Activated naive CD4-positive, alpha-beta T cell treated with anti-CD3 and anti-CD28 coated beads, Interleukin-2, amount 50 U/mL, for 24 hours (primary cell): Measurements from ENCODE around the gene CKAP5.

Source experiments
- H3K27ac Mint-ChIP-seq: one replicate; pipeline ENCODE4 v1.8.0; 2021; ENCODE audit warnings: mild to moderate bottlenecking, mixed read lengths
- H3K27me3 Mint-ChIP-seq: one replicate; pipeline ENCODE4 v1.8.0; 2021; ENCODE audit warnings: mixed read lengths
- H3K36me3 Mint-ChIP-seq: one replicate; pipeline ENCODE4 v1.8.0; 2021; ENCODE audit warnings: mixed read lengths
- H3K4me1 Mint-ChIP-seq: one replicate; pipeline ENCODE4 v1.8.0; 2021; ENCODE audit warnings: mixed read lengths
- H3K4me3 Mint-ChIP-seq: one replicate; pipeline ENCODE4 v1.8.0; 2021; ENCODE audit warnings: mild to moderate bottlenecking, mixed read lengths
- H3K9me3 Mint-ChIP-seq: one replicate; pipeline ENCODE4 v1.8.0; 2021; ENCODE audit warnings: mixed read lengths

The CKAP5 gene

GRCh38 chr11:46845740-46846509, at the start of gene CKAP5:
Gene CKAP5, minus strand, starts transcription at chr11:46846280. Its CDS starts 25,049 bp downstream, at chr11:46821231.
- Mint-ChIP-seq H3K9me3 (no peaks in the 10 kb centered on the region), H3K4me3 (peak within 1 kb of the TSS; percentile 97), H3K27me3 (no peaks in the 10 kb centered on the region), H3K27ac (peak within 1 kb of the TSS; percentile 97), H3K36me3 (no peaks in the 10 kb centered on the region), H3K4me1 (peaks cover 44% of the 10 kb centered on the region)

GRCh38 chr11:46895821-46896220, 49.7 kb upstream of the CKAP5 start:
- no peaks in the 10 kb centered on the region for H3K4me1 Mint-ChIP-seq
- H3K27ac Mint-ChIP-seq, result no peak overlapping the region
- no peaks in the 10 kb centered on the region for H3K27me3 Mint-ChIP-seq
- no peaks in the 10 kb centered on the region for H3K36me3 Mint-ChIP-seq
- no peaks in the 10 kb centered on the region for H3K9me3 Mint-ChIP-seq
- no peak overlapping the region for H3K4me3 Mint-ChIP-seq

- Mint-ChIP-seq H3K9me3 (no peaks in the 10 kb centered on the region), H3K27me3 (no peaks in the 10 kb centered on the region), H3K36me3 (no peaks in the 10 kb centered on the region), H3K4me1 (no peaks in the 10 kb centered on the region), H3K4me3 (no peak overlapping the region), H3K27ac (no peak overlapping the region)
These were observed 48.9 kb upstream of the CKAP5 start for GRCh38 chr11:46894961-46895360.

DNA sequence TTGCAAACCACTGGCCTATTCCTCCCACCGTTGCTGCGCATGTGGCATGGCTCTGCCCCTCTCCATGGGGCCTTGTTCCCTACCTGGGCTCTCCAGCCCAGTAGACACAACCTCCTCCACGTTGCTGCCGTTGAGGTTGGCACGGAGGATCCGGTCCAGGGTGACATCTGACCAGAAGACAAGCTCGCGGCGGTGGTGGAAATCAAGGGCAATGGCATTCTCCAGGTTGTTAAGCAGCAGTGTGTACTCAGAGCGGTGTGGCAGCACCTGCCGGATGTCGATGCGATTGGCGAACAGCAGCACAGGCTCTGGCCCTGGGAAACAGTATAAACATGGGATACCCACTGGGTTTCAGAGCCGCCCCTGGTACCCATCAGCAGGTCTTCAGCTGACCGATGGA, 48.4 kb upstream of the CKAP5 start:
- H3K27ac Mint-ChIP-seq, result no peak overlapping the region
- H3K4me1 Mint-ChIP-seq, result no peaks in the 10 kb centered on the region
- H3K4me3 Mint-ChIP-seq, result no peak overlapping the region
- no peaks in the 10 kb centered on the region for H3K36me3 Mint-ChIP-seq
- no peaks in the 10 kb centered on the region for H3K9me3 Mint-ChIP-seq
- peaks cover 2% of the 10 kb centered on the region for H3K27me3 Mint-ChIP-seq

GRCh38 chr11:46892838-46893237, 46.8 kb upstream of the CKAP5 start:
- H3K27ac Mint-ChIP-seq, result no peak overlapping the region
- peaks cover 3% of the 10 kb centered on the region for H3K27me3 Mint-ChIP-seq
- no peaks in the 10 kb centered on the region for H3K9me3 Mint-ChIP-seq
- no peaks in the 10 kb centered on the region for H3K36me3 Mint-ChIP-seq
- H3K4me3 Mint-ChIP-seq, result no peak overlapping the region
- no peaks in the 10 kb centered on the region for H3K4me1 Mint-ChIP-seq

- H3K4me1 Mint-ChIP-seq, result no peaks in the 10 kb centered on the region
- H3K27me3 Mint-ChIP-seq, result peaks cover 3% of the 10 kb centered on the region
- no peak overlapping the region for H3K27ac Mint-ChIP-seq
- H3K4me3 Mint-ChIP-seq, result no peak overlapping the region
- no peaks in the 10 kb centered on the region for H3K36me3 Mint-ChIP-seq
- no peaks in the 10 kb centered on the region for H3K9me3 Mint-ChIP-seq
These were observed 46.0 kb upstream of the CKAP5 start for GRCh38 chr11:46892109-46892508.

DNA sequence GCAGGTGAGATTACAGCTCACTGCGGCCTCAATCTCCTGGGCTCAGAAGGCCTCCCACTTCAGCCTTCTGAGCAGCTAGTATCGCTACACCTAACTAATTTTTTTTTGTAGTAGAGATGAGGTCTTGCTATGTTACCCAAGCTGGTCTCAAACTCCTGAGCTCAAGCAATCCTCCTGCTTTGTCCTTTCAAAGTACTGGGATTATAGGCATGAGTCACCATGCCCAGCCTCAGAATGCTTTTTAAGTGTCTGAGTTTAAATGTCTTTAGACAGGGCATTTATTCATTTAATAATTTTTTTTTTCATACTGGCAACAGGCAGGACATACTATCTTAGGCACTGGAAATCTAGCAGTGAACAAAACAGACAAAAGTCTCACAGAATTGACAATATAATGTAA, 44.6 kb upstream of the CKAP5 start:
- no peak overlapping the region for H3K27ac Mint-ChIP-seq
- H3K4me3 Mint-ChIP-seq, result no peak overlapping the region
- H3K4me1 Mint-ChIP-seq, result no peaks in the 10 kb centered on the region
- H3K36me3 Mint-ChIP-seq, result no peaks in the 10 kb centered on the region
- peaks cover 3% of the 10 kb centered on the region for H3K27me3 Mint-ChIP-seq
- no peaks in the 10 kb centered on the region for H3K9me3 Mint-ChIP-seq

DNA sequence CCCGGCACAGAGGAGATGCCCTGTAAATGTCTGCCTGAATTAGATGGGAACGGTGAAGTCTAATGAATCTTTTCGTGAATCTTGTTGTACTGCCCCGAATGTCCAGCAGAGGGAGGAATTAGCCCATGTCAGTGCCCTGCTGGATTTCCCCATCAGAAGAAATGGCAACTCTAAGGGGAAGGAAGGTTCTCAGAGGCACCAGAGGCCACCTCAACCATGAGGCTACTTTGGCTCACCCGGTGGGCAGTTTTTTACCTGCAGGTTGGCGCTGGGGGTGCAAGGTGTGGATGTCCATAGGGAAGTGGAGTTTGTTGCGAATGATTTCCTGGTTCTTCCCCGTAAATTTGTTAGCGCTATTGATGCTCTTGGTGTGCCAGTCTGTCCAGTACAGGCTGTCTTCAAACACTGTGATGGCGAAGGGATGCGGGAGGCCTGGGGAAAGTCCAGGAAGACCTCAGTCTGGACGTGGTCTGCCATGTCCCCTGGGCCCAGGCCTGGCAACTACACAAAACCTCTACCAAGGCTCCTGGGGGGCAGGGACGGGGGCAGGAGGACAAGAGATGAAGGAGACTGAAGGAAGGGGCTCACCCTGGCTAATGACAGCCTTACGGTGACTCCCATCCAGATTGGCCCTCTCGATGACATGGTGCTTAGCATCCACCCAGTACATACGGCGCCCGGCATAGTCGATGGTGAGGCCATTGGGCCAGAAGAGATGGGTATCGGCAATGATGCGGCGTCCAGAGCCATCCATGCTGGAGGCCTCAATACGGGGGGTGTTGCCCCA, 43.8 kb upstream of the CKAP5 start:
- no peak overlapping the region for H3K27ac Mint-ChIP-seq
- no peaks in the 10 kb centered on the region for H3K4me1 Mint-ChIP-seq
- H3K27me3 Mint-ChIP-seq, result peaks cover 3% of the 10 kb centered on the region
- H3K36me3 Mint-ChIP-seq, result no peaks in the 10 kb centered on the region
- no peaks in the 10 kb centered on the region for H3K9me3 Mint-ChIP-seq
- H3K4me3 Mint-ChIP-seq, result no peak overlapping the region

DNA sequence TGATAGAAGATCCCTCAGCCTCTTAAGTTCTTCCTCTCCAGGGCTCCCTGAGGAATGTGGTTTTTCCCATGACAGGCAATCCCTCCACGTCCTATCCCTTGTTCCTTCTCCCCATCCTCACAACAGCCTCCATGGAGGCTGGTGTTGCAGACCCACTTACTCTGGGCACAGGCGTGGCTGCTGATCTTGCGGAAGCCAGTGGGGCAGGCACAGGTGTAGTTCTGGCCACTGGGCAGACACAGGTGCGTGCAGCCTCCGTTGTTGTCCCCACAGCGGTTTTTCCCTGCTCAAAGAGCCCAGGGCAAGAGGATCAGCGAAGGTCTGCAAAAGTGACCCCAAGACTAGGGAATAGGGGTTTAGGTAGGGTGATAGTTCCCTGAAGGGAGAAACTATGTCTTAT, 43.2 kb upstream of the CKAP5 start:
- H3K36me3 Mint-ChIP-seq, result no peaks in the 10 kb centered on the region
- peaks cover 3% of the 10 kb centered on the region for H3K27me3 Mint-ChIP-seq
- H3K4me1 Mint-ChIP-seq, result no peaks in the 10 kb centered on the region
- no peaks in the 10 kb centered on the region for H3K9me3 Mint-ChIP-seq
- no peak overlapping the region for H3K4me3 Mint-ChIP-seq
- H3K27ac Mint-ChIP-seq, result no peak overlapping the region

DNA sequence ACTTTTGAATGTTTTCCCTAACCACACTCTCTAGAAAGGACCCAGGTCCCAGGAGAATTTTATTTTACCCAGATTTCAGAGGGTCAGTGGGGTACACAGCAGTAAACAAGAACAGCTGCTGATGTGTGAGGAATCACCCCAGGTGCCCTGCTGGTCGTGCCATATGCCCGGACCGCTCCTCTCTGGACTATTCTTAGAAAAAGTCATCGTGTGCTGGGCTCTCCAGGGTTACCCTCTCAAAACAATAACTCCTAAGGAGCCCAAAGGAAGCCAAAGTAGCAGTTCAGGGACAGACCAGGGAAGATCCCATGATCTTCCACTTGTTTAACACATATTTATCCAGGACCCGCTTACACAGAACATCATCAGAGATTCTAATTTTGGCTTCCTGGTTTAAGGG, 42.6 kb upstream of the CKAP5 start:
- Mint-ChIP-seq H3K4me1 (no peaks in the 10 kb centered on the region), H3K4me3 (no peak overlapping the region), H3K27ac (no peak overlapping the region), H3K36me3 (no peaks in the 10 kb centered on the region), H3K9me3 (no peaks in the 10 kb centered on the region), H3K27me3 (peaks cover 7% of the 10 kb centered on the region)

GRCh38 chr11:46886211-46886610, 40.1 kb upstream of the CKAP5 start:
- no peaks in the 10 kb centered on the region for H3K9me3 Mint-ChIP-seq
- no peak overlapping the region for H3K27ac Mint-ChIP-seq
- no peak overlapping the region for H3K4me3 Mint-ChIP-seq
- peaks cover 9% of the 10 kb centered on the region for H3K27me3 Mint-ChIP-seq
- no peaks in the 10 kb centered on the region for H3K4me1 Mint-ChIP-seq
- no peaks in the 10 kb centered on the region for H3K36me3 Mint-ChIP-seq

DNA sequence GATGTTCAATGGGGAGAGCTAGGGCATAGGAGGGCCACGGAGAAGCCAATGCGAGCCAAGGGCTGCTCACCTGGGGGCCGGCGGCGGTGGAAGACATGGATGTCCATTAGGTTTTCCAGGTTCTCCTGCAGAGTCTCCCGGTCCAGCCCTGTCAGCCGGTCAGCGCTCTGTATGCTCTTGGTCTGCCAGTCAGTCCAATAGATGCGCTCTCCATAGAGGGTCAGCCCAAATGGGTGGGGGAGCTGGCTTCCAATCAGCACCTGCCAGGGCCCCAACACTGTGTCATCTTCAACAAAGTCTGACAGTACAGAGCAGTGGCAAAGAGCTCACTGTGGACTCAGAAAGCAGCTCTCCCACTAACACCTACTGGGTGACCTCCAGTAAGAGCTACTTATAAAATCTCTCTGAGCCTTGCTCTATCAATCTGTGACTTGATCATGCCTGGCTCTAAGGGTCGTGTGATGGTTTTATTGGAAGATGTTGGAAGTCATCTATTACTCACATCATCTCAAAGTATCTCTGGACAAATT, 33.0 kb upstream of the CKAP5 start:
- Mint-ChIP-seq H3K27me3 (peaks cover 6% of the 10 kb centered on the region), H3K4me1 (no peaks in the 10 kb centered on the region)

DNA sequence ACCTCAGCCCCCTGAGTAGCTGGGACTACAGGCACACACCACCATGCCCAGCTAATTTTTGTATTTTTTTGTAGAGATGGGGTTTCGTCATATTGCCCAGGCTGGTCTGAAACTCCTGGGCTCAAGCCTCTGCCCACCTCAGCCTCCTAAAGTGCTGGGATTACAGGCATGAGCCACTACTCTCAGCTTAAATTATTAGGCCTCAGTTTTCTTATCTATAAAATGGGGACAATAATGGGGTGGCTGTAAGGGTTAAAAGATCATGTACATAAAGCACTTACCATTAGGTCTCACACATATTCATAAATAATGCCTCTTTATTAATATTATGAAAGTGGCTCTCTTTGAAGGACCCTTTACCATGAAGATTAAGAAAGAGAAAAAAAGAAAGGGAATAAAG, 31.5 kb upstream of the CKAP5 start:
- H3K27ac Mint-ChIP-seq, result no peak overlapping the region
- H3K9me3 Mint-ChIP-seq, result no peaks in the 10 kb centered on the region
- H3K27me3 Mint-ChIP-seq, result peaks cover 2% of the 10 kb centered on the region
- no peaks in the 10 kb centered on the region for H3K4me1 Mint-ChIP-seq
- H3K36me3 Mint-ChIP-seq, result no peaks in the 10 kb centered on the region
- H3K4me3 Mint-ChIP-seq, result no peak overlapping the region

More for the DNA sequence above, 33.0 kb upstream of the CKAP5 start:
- Mint-ChIP-seq H3K27ac (no peak overlapping the region), H3K4me3 (no peak overlapping the region), H3K36me3 (no peaks in the 10 kb centered on the region), H3K9me3 (no peaks in the 10 kb centered on the region)

DNA sequence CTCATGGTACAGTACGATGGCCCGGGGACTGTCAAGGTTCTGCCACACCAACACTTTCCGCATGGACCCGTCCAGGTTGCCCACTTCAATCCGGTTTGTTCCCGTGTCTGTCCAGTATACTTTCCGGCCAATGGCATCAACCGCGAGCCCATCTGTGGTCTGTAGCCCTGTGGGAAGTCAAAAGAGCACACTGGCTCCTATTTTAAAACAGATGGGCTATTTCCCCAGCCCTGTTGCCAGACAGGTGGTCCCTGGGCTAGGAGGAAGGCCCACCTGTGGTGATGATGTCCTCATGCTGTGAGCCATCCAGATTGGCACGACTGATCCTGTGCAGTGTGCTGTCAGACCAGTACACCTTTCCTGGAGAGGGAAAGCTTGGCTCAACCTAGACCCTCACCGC, 30.4 kb upstream of the CKAP5 start:
- Mint-ChIP-seq H3K9me3 (no peaks in the 10 kb centered on the region), H3K27me3 (peaks cover under 1% of the 10 kb centered on the region), H3K4me3 (no peak overlapping the region), H3K4me1 (no peaks in the 10 kb centered on the region), H3K27ac (no peak overlapping the region), H3K36me3 (no peaks in the 10 kb centered on the region)

DNA sequence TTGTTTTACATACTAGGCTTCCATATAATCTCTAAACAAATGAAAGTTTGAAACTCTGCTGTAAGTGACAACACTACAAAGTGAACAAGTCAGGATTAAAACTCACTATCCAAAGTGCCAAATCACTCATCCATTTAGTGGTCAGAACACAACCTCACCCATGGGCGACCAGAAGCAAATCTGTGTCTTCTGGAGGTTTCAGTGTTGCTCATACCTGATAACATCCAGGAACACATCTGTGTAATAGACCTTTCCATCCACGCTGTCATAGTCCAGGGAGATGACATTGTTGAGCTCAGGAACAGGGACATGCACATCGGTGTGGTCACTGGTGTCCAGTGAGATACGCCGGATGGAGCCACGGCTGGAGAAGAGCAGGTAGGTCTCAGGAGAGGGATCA, 28.5 kb upstream of the CKAP5 start:
- Mint-ChIP-seq H3K36me3 (no peaks in the 10 kb centered on the region), H3K27ac (no peak overlapping the region), H3K9me3 (no peaks in the 10 kb centered on the region), H3K4me1 (no peaks in the 10 kb centered on the region), H3K27me3 (no peaks in the 10 kb centered on the region), H3K4me3 (no peak overlapping the region)

- H3K36me3 Mint-ChIP-seq, result no peaks in the 10 kb centered on the region
- H3K4me3 Mint-ChIP-seq, result no peak overlapping the region
- no peak overlapping the region for H3K27ac Mint-ChIP-seq
- H3K4me1 Mint-ChIP-seq, result no peaks in the 10 kb centered on the region
- H3K27me3 Mint-ChIP-seq, result peaks cover 2% of the 10 kb centered on the region
- no peaks in the 10 kb centered on the region for H3K9me3 Mint-ChIP-seq
These were observed 22.8 kb upstream of the CKAP5 start for GRCh38 chr11:46868912-46869311.
